RCC 7860 (cell line): ENCODE results near the gene EFHC2.
"Not testable (repeated sequence)": the region's sequence is repeated elsewhere in the genome, so short reads cannot be mapped to it uniquely, and the experiment has no call there.

ENCODE experiments used
- DNase-seq: peaks from one replicate; pipeline ENCODE4 v3.0.0-alpha.2; 2015; ENCODE audit warnings: low spot score
- FAIRE-seq: peaks from 2 replicates; lab custom pipeline; 2012; peaks lifted over from hg19 to GRCh38; lab: Jason Lieb, UNC

Gene EFHC2

GRCh38 chrX:44299177-44299576 is 44.3 kb downstream of the EFHC2 start:
- DNase-seq (no peak), FAIRE-seq (no peak)

- DNase-seq (no peak), FAIRE-seq (peak; percentile 33)
These were observed 51.9 kb downstream of the EFHC2 start for GRCh38 chrX:44291468-44292092.

DNA sequence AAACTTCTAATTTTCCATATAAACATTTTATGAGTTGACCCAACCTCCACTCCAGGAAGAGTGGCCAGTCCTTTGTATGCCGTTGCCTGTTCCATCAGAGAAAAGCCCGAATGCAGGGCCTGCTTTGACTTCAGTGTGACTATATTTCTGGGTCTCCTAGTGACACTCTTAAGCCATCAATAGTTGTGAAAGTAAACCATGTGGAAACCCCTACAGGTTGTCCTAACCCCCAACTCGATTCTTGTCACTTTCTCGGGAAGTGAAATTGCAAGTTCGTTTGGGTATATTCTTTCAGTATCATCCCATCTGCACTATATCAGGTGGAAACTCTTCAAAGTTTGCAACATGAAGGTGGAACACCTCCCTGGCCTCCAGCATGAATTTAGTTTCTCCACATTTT is 52.8 kb downstream of the EFHC2 start:
- no peak for FAIRE-seq
- DNase-seq, result no peak

GRCh38 chrX:44282753-44283152 is 60.7 kb downstream of the EFHC2 start:
- FAIRE-seq (no peak), DNase-seq (no peak)

DNA sequence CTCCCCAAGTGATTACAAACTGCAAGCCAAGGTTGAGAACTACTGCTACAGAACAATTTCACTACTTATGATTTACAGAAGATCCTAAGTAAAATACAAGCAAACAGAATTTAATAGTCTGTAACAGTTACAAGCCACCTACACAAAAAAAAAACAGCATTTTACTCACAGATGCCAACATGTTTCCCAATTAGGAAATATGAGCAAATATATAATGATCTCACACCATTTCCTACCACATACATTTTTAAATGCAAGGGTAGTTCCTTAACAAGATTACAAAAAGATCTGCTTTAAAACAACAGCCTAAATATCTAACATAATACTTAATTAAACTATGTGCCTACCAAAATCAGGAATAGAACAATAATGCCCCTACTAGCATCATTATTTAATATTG is 63.4 kb downstream of the EFHC2 start:
- FAIRE-seq (no peak), DNase-seq (no peak)

GRCh38 chrX:44274096-44274495 is 69.4 kb downstream of the EFHC2 start:
- DNase-seq (no peak), FAIRE-seq (no peak)

GRCh38 chrX:44267861-44268260 is 75.6 kb downstream of the EFHC2 start:
- no peak for FAIRE-seq
- no peak for DNase-seq

DNA sequence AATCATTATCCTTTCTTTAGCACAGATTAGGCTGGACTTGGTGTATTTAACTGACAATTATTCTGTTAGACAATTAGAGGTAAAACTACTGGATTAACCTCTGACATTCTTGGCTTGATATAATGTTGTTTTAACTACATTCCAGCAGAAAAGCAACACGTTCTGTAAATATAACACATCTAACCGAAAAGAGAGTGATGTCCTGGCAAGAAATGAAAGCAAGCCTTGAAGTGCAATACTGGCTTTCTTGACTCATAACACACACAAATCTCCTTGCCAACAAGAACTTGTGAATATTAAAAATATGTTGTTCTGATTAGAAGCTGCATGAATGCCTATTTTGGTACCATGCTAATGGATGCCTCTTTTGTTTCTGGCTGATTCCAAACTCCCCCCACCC is 76.4 kb downstream of the EFHC2 start:
- DNase-seq (no peak), FAIRE-seq (no peak)

DNA sequence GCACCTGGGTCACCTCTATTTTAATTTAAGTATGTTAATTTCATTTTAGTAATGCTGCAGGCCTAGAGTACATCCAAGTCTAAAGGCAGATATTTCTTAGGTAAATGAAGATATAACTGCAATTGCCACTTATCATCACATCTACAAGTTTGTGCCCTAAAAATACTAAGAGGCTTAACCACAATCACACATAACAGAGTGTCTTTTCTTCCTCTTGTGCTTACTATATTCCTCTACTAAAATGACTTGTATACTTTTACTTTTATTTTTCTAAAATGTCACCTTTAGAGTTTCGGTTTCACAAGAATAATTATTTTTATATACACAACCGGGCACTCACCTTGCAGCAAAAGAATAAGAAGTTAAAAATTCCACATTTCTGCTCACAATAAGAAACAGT is 77.9 kb downstream of the EFHC2 start:
- DNase-seq, result no peak
- no peak for FAIRE-seq

- FAIRE-seq, result no peak
- no peak for DNase-seq
These were observed 78.5 kb downstream of the EFHC2 start for GRCh38 chrX:44264936-44265335.

DNA sequence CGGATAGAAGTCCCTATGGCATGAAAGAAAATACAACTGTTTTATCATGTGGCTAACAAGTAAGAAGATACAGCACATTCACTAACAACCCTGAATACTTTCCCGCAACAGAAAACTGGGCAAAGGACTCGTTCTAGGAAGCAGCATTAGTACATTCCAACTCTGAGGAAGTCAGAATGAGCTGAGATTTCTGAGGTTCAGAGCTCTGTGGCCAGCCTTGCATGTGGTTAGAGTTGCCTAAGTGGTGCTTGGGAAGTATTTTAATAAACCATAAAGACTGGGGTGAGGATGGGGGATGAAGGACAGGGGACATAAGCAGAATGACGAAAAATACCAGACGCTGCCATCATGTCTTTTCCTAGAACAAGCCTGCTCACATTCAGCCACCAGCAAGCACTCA is 82.2 kb downstream of the EFHC2 start:
- FAIRE-seq, result no peak
- DNase-seq, result no peak

- no peak for DNase-seq
- no peak for FAIRE-seq
These were observed 82.9 kb downstream of the EFHC2 start for GRCh38 chrX:44260609-44261008.

DNA sequence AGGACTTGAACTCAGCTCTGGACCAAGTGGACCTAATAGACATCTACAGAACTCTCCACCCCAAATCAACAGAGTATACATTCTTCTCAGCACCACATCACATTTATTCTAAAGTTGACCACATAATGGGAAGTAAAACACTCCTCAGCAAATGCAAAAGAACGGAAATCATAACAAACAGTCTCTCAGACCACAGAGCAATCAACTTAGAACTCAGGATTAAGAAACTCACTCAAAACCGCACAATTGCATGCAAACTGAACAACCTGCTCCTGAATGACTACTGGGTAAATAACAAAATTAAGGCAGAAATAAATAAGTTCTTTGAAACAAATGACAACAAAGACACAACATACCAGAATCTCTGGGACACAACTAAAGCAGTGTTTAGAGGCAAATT is 87.7 kb downstream of the EFHC2 start:
- FAIRE-seq, DNase-seq: not testable (repeated sequence)

GRCh38 chrX:44253575-44253942 is 89.9 kb downstream of the EFHC2 start:
- DNase-seq (no peak), FAIRE-seq (no peak)

DNA sequence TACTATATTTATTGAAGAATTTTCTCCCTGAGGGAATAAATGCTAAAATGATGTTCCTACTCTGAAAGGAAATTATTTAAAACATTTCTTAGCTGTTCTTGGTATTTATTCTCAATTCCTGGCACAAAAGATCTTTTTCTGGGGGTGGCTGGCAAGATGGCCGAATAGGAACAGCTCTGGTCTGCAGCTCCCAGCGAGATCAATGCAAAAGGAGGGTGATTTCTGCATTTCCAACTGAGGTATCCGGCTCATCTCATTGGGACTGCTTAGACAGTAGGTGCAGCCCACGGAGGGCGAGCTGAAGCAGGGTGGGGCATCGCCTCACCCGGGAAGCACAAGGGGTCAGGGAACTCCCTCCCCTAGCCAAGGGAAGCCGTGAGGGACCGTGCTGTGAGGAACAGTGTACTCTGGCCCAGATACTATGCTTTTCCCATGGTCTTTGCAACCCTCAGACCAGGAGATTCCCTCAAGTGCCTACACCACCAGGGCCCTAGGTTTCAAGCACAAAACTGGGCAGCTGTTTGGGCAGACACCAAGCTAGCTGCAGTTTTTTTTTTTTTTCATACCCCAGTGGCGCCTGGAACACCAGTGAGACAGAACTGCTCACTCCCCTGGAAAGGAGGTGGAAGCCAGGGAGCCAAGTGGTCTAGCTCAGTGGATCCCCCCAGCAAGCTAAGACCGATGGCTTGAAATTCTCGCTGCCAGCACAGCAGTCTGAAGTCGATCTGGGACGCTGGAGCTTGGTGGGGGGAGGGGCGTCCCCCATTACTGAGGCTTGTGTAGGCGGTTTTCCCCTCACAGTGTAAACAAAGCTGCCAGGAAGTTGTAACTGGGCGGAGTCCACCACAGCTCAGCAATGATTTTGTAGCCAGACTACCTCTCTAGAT is 90.5 kb downstream of the EFHC2 start:
- DNase-seq, FAIRE-seq: not testable (repeated sequence)

DNA sequence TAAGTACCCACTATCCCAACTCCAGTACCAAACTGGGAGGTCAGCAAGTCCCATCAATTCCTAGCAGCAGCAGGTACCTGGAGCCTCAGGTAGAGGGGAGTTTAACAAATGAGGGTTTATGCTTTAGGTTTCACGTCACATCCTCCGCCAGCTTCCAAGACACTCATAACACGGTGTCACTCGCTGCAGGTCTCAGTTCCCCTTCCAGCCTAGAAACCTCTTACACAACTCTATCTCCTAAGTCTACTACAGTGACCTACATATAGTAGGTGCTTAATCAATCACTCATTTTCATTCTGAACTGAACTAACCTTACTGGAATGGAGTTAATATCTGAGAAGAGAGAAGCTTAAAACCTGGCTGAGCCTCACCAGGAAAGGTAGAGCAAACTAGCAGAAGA is 96.0 kb downstream of the EFHC2 start:
- FAIRE-seq, result no peak
- no peak for DNase-seq

DNA sequence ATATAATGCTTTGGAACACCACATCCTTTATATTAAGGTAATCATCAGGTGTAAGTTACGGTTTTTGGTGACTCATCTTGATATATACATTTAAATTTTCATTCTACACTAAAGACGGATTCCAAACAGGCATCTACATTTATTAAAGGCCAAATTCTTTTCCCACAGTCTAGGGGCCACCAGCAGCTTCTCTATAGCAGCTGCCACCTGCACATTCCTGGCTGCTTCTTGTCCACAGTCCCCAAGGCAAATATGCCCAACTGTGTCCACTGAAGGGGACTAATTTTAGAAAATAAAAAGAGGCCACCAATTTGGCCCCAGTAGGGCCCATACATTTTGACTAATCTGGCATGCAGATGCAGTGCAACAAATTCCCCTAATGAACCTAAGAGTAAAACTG is 96.6 kb downstream of the EFHC2 start:
- FAIRE-seq, result no peak

DNA sequence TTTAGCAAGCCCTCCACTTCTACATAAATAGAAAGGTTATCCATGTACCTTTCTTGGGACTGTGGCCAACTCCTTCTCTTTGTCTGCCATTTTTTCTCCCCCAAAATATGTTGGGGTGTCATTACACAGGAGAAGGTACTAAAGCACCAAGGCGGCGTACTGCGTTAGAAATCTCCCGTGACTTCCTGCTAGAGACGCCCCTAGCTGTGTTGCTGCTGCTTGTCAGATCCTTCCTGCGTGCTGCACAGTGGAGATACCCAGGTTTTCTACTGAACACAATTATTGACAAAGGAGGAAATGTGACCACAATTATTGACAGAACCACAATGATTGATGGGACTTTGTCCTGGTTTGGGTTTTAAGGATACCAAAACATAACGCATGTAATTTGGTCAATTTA is 97.7 kb downstream of the EFHC2 start:
- FAIRE-seq (no peak), DNase-seq (no peak)

More for the DNA sequence above, 96.6 kb downstream of the EFHC2 start:
- no peak for DNase-seq

DNA sequence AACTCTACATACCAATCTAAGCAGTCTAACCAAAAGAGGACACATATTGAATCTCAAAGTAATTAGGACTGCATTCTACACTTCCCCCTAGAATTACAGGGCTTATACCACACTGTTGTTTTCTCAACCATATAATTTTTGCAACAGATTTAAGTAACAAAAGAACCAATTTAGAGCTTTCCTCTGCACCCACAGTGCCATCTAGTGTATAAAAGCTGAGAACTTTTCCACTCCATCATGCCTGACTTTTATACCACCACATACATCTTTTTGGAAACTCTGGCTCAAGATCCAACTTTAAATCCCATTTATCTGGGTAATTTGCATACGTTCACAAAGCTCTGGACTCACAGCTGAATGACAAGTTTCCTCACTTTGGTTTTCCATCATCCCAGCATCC is 99.5 kb downstream of the EFHC2 start:
- peak; percentile 77 for FAIRE-seq

DNA sequence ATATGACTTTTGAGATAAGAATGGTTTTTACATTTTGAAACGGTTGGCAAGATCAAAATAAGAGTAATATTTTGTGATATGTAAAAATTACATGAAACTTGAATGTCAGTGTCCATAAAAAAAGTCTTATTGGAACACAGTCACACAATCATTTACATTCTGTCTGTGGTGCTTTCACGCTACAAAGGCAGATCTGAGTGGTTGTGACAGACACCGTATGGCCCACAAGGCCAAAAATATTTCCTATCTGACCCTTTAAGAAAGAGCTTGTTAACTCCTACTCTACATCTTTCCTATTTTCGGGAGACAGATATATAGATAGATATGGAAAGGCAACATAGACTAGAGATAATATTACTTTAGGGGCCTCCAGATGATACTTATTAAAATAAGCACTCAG is 101.9 kb downstream of the EFHC2 start:
- FAIRE-seq (no peak), DNase-seq (no peak)

More for the DNA sequence above, 99.5 kb downstream of the EFHC2 start:
- peak; percentile 6 for DNase-seq

- no peak for DNase-seq
- FAIRE-seq, result no peak
These were observed 103.4 kb downstream of the EFHC2 start for GRCh38 chrX:44240036-44240435.

DNA sequence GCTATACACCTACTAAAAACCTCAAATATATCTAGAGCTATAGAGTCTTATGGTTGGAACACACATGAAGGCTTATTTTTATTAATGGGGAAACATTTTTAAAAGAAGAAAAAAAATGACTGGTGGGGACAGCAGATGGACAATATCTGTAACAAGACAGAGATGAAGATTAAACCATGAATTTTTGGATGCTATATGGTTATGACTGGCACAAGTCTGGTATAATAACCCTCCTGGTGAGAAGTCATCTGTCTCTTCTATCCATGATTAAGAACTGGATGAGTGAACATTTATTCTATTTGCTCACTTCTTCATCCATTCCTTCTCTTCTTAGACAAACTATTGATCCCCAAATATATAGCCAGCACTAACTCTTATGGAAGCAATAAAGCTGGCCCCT is 104.4 kb downstream of the EFHC2 start:
- FAIRE-seq (no peak), DNase-seq (no peak)
